Type B pancreatic cell (in vitro differentiated cells): ENCODE data around the gene CTDP1. TPM values are rescaled to one million over a fixed set of nuclear protein-coding genes. Genes with fewer than 3 reads are reported as not detected.

Experiments
- DNase-seq: peaks from one replicate; pipeline ENCODE4 v3.0.0; 2021; ENCODE audit warnings: mixed read lengths; ENCODE audit not compliant: unreplicated experiment; ENCODE audit errors: extremely low spot score
- H3K27ac Mint-ChIP-seq: 2 replicates; pipeline ENCODE4 v1.8.0; 2021; ENCODE audit warnings: mild to moderate bottlenecking, mixed read lengths
- H3K27me3 Mint-ChIP-seq: 2 replicates; pipeline ENCODE4 v1.8.0; 2021; ENCODE audit warnings: mixed read lengths
- H3K36me3 Mint-ChIP-seq: 2 replicates; pipeline ENCODE4 v1.8.0; 2021; ENCODE audit warnings: mixed read lengths
- H3K4me1 Mint-ChIP-seq: one replicate; pipeline ENCODE4 v1.8.0; 2021; ENCODE audit warnings: mixed read lengths; ENCODE audit not compliant: unreplicated experiment
- H3K4me3 Mint-ChIP-seq: 2 replicates; pipeline ENCODE4 v1.8.0; 2021; ENCODE audit warnings: mild to moderate bottlenecking, mixed read lengths
- H3K9me3 Mint-ChIP-seq: 2 replicates; pipeline ENCODE4 v1.8.0; 2021; ENCODE audit warnings: mixed read lengths
- total RNA-seq: library from RNA; stranded (reverse); gene quantifications from 2 replicates; pipeline ENCODE4 v1.2.1, GENCODE V29; 2021; ENCODE audit warnings: low replicate concordance
- TF ChIP-seq, protein P1 (sequence below): fragments of 200-600 bp; sonication (generic); conservative IDR thresholded peaks from 2 replicates; pipeline ENCODE4 v1.5.0; 2021; ENCODE audit warnings: antibody characterized with exemption, mild to moderate bottlenecking

Gene CTDP1
- total RNA-seq, 1 donor from 2014 or later = 21.1 TPM

DNA sequence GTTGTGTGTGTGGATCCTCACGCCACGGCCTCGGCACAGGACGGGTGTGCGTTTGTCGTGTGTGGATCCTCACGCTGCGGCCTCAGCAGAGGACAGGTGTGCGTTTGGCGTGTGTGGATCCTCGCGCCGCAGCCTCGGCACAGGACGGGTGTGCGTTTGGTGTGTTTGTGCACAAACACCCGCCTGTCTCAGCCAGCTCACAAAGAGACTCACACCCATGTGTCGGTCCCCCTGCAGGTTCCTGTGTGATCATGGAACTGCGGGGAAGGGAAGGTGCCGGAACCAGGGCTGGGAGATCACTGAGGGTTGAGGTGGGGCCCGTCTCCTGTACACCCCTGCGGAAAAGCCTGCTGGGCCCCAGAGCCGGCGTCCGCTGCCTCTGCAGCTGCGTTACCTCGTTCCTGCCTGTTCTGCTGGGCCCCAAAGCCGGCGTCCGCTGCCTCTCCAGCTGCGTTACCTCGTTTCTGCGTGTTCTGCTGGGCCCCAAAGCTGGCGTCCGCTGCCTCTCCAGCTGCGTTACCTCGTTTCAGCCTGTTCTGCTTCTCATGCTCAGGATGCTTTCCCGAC is 53.6 kb downstream of the CTDP1 start:
- Mint-ChIP-seq H3K27me3 (no peaks in the 10 kb centered on the region), H3K4me3 (no peak overlapping the region), H3K9me3 (no peaks in the 10 kb centered on the region), H3K36me3 (peaks cover 29% of the 10 kb centered on the region), H3K4me1 (no peaks in the 10 kb centered on the region), H3K27ac (no peak overlapping the region)
- TF ChIP-seq, protein P1, sequence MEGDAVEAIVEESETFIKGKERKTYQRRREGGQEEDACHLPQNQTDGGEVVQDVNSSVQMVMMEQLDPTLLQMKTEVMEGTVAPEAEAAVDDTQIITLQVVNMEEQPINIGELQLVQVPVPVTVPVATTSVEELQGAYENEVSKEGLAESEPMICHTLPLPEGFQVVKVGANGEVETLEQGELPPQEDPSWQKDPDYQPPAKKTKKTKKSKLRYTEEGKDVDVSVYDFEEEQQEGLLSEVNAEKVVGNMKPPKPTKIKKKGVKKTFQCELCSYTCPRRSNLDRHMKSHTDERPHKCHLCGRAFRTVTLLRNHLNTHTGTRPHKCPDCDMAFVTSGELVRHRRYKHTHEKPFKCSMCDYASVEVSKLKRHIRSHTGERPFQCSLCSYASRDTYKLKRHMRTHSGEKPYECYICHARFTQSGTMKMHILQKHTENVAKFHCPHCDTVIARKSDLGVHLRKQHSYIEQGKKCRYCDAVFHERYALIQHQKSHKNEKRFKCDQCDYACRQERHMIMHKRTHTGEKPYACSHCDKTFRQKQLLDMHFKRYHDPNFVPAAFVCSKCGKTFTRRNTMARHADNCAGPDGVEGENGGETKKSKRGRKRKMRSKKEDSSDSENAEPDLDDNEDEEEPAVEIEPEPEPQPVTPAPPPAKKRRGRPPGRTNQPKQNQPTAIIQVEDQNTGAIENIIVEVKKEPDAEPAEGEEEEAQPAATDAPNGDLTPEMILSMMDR = no peak
- DNase-seq = no peak

DNA sequence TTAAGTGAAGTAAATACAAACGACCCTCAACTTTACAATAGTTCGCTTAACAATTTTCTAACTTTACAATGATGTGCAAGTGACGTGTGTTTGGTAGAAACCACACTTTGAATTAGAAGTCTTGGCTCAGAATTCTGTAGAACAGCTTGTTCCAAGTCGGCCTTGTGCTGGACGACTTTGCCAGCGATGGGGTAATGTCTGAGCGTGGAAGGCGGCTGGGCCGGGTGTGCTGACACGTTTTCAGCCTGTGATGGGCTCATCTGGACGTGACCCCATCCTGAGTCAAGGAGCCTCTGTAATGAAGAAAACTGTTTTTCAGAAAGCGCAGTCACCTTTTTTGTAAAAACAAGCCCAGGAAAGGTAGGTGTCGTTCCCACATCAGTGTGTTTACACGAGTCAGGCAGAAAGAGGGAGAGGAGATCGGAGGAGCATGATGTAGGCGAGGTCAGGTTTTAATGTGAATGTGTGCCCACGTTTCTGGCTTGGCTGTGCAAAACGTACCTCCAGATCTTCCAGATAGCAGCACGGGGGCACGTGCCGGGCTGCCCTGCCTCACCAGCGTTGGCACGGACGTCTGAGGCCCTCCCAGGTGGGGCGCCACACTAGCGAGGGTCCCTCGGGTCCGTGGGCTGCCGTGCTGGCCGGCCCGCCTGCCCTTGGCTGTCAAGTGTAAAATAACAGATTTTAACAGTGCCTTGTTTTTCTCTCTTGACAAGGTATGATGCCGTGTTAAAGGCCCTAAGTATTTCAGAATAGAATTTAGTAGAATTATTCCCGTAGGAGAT is 54.6 kb downstream of the CTDP1 start:
- TF ChIP-seq, protein P1 = no peak
- peaks cover 28% of the 10 kb centered on the region for H3K36me3 Mint-ChIP-seq
- DNase-seq = no peak

DNA sequence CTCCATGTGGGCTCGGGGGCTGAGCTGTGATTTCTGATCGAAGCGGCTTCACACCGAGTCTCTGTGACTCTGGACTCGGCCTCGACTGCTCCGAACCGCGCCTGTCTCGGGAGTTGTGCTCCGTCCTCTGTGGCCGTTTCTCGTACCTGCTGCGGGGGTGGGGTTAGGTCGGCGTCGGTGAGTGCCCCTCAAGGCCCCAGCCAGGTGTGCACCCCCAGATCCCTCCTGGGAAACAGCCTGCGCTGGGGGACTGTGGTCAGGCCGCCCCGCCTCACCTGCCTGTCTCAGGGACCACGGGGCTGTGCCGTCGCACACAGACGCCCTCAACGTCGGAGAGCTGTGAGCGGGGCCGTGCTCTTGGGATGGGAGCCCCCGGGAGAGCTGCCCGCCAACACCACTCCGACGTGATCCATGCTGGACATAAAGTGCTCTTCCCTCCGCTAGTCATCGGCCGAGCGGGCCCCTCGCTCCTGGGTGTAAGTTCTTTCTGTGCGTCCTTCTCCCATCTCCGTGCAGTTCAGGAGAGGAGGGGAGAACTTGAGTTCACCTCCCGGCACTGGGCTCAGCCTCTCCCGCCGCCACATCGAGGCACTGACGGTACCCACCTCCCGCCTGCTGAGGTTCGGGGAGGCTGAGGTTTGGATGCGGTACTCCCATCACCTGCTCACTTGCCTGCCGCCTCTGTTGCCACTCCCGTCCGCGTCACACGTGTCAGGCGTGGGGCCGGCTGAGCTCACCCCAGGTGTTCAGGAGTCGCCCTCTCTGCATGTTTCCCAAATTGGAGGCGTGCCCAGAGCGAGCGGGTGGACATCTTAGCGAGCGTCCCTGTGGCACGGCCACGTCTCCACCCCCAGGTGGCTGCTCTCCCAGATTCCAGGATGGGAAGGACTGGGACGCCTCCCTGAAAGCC is 55.7 kb downstream of the CTDP1 start:
- H3K27me3 Mint-ChIP-seq = no peaks in the 10 kb centered on the region
- DNase-seq = no peak
- no peaks in the 10 kb centered on the region for H3K4me1 Mint-ChIP-seq
- H3K36me3 Mint-ChIP-seq = peaks cover 27% of the 10 kb centered on the region
- TF ChIP-seq, protein P1 = no peak
- no peaks in the 10 kb centered on the region for H3K9me3 Mint-ChIP-seq
- no peak overlapping the region for H3K4me3 Mint-ChIP-seq
- H3K27ac Mint-ChIP-seq = no peak overlapping the region

More for the DNA sequence above, 54.6 kb downstream of the CTDP1 start:
- no peaks in the 10 kb centered on the region for H3K9me3 Mint-ChIP-seq
- H3K27ac Mint-ChIP-seq = no peak overlapping the region
- no peaks in the 10 kb centered on the region for H3K4me1 Mint-ChIP-seq
- no peaks in the 10 kb centered on the region for H3K27me3 Mint-ChIP-seq
- H3K4me3 Mint-ChIP-seq = no peak overlapping the region

DNA sequence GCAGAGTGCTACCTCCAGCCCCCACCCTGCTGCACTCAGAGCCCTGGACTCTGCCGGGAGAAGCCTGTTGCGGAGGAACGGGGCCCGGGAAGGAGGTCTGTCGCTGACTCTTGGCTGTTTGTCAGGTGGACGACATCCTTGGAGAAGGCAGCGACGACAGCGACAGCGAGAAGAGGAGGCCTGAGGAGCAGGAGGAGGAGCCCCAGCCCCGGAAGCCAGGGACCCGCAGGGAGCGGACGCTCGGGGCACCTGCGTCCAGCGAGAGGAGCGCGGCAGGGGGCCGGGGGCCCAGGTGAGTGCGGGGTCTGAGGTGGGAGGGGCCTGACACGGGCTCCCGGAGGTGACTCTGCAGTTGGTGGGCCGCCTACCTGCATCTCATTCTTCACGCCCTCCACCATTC is 56.6 kb downstream of the CTDP1 start:
- Mint-ChIP-seq H3K4me1 (no peaks in the 10 kb centered on the region), H3K9me3 (no peaks in the 10 kb centered on the region), H3K4me3 (no peak overlapping the region), H3K36me3 (peaks cover 30% of the 10 kb centered on the region), H3K27me3 (no peaks in the 10 kb centered on the region), H3K27ac (no peak overlapping the region)
- no peak for DNase-seq
- TF ChIP-seq, protein P1 = no peak

DNA sequence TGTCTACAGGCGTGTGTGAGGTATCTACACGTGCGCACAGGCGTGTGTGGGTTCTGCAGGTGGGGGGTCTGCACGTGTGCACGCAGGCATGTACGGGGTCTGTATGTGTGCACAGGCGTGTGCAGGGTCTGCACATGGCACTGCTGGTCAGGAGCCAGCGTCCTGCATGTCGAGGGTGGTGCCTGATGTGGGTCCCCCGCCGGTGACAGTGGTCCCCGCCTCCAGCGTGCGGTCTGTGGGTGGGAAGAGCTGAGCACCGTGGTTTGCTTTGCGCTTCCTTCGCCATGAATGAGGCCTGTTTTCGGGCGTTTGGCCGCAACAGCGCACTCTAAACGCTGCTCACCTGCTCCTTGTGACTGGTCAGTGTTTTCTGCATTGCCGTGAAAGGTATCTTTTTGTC is 57.2 kb downstream of the CTDP1 start:
- H3K4me1 Mint-ChIP-seq = no peaks in the 10 kb centered on the region
- no peak for DNase-seq
- H3K9me3 Mint-ChIP-seq = no peaks in the 10 kb centered on the region
- TF ChIP-seq, protein P1 = no peak
- peaks cover 30% of the 10 kb centered on the region for H3K36me3 Mint-ChIP-seq
- H3K27me3 Mint-ChIP-seq = no peaks in the 10 kb centered on the region
- no peak overlapping the region for H3K27ac Mint-ChIP-seq
- no peak overlapping the region for H3K4me3 Mint-ChIP-seq
